A549 (cell line): ENCODE measurements around the gene USP6NL. TPM values are rescaled to one million over a fixed set of nuclear protein-coding genes. Genes with fewer than 3 reads are reported as not detected.

ENCODE experiments used
- ATAC-seq, 2 experiments: fragments of 200-7000 bp in 1 of 2; fragments of >200 bp in 1 of 2; cut with Nextera tagmentation in 1 of 2; cut with Tn5 transposase in 1 of 2; 3 replicates each; pipeline versions ENCODE4 v1.8.0 to v1.9.1; 2018 to 2020; ENCODE audit warnings: mild to moderate bottlenecking in 1 of 2, moderate library complexity in 1 of 2
- CTCF ChIA-PET: fragments of 300-600 bp; sonication (Branson Sonifier 250); formaldehyde crosslinking; extraction: SDS; loops from one replicate; lab custom pipeline; 2021; ENCODE audit warnings: antibody characterized with exemption, inconsistent platforms; lab: Yijun Ruan, JAX
- POLR2A ChIA-PET: fragments of 350-600 bp; formaldehyde crosslinking; extraction: SDS; loops from one replicate; lab custom pipeline; 2021; ENCODE audit warnings: antibody characterized with exemption, inconsistent platforms; lab: Yijun Ruan, JAX
- DNase-seq, 2 experiments: peaks; one replicate each; pipeline versions ENCODE4 v3.0.0 to v3.0.0-alpha.2; 2011 to 2016; ENCODE audit warnings: low read depth in 1 of 2, low spot score in 1 of 2
- FAIRE-seq: peaks from 2 replicates; lab custom pipeline; 2011; peaks lifted over from hg19 to GRCh38; lab: Jason Lieb, UNC
- H3K27ac ChIP-seq, 2 experiments: fragments of >200 bp; sonication (Bioruptor Twin); formaldehyde crosslinking; 3 replicates each; pipeline ENCODE4 v1.5.1; 2016 to 2017
- H3K4me1 ChIP-seq: fragments of >200 bp; sonication (Bioruptor Twin); formaldehyde crosslinking; 3 replicates; pipeline ENCODE4 v1.6.1; 2016
- H3K4me2 ChIP-seq: fragments of >200 bp; sonication (Bioruptor Twin); formaldehyde crosslinking; 3 replicates; pipeline ENCODE4 v1.6.1; 2016
- H3K4me3 ChIP-seq: fragments of >200 bp; sonication (Bioruptor Twin); formaldehyde crosslinking; 3 replicates; pipeline ENCODE4 v1.5.1; 2016
- H3K9me3 ChIP-seq: fragments of >200 bp; sonication (Bioruptor Twin); formaldehyde crosslinking; 3 replicates; pipeline ENCODE4 v1.6.1; 2016
- ATOH8 ChIP-seq: fragments of 250-450 bp; sonication (Bioruptor Pico); IDR thresholded peaks from 2 replicates; pipeline ENCODE4 v1.5.0; 2020; ENCODE audit warnings: low read depth, mild to moderate bottlenecking, moderate library complexity
- CBX2 ChIP-seq: fragments of 200-600 bp; sonication (generic); IDR thresholded peaks from 2 replicates; pipeline ENCODE4 v1.6.1; 2016; ENCODE audit warnings: low read depth, mild to moderate bottlenecking, borderline replicate concordance
- CBX8 ChIP-seq: fragments of 200-600 bp; sonication (generic); IDR thresholded peaks from 2 replicates; pipeline ENCODE4 v1.6.1; 2016
- CHD2 ChIP-seq: fragments of 150-350 bp; IDR thresholded peaks from 2 replicates; pipeline ENCODE4 v1.6.1; 2014; ENCODE audit warnings: low read length; ENCODE audit not compliant: partially characterized antibody
- EHMT2 ChIP-seq: fragments of 200-600 bp; sonication (generic); IDR thresholded peaks from 2 replicates; pipeline ENCODE4 v1.6.1; 2016; ENCODE audit warnings: antibody characterized with exemption, low read depth, mild to moderate bottlenecking, moderate library complexity
- ELK1 ChIP-seq: fragments of 150-350 bp; IDR thresholded peaks from 2 replicates; pipeline ENCODE4 v1.6.1; 2014; ENCODE audit warnings: low read depth, mild to moderate bottlenecking, low read length
- EP300 ChIP-seq, 2 experiments: fragments of >200 bp; sonication (Bioruptor Twin); formaldehyde crosslinking; IDR thresholded peaks; 2 replicates in 1 of 2; 3 replicates in 1 of 2; pipeline ENCODE4 v1.6.1; 2016 to 2017
- FOSB ChIP-seq: fragments of 250-450 bp; sonication (Bioruptor Pico); IDR thresholded peaks from 2 replicates; pipeline ENCODE4 v1.5.0; 2020; ENCODE audit warnings: mild to moderate bottlenecking, moderate library complexity
- FOSL2 ChIP-seq, 2 experiments: fragments of 450-650 bp in 1 of 2; fragments of >200 bp in 1 of 2; sonication (Bioruptor Twin) in 1 of 2; formaldehyde crosslinking; IDR thresholded peaks; 2 replicates each; pipeline versions ENCODE4 v1.5.0 to v1.6.1; 2016 to 2020; ENCODE audit warnings: mild to moderate bottlenecking in 1 of 2, moderate library complexity in 1 of 2
- FOXS1 ChIP-seq: fragments of 250-450 bp; sonication (Bioruptor Pico); IDR thresholded peaks from 2 replicates; pipeline ENCODE4 v1.5.0; 2020; ENCODE audit warnings: mild to moderate bottlenecking, moderate library complexity
- GATA3 ChIP-seq: IDR thresholded peaks from 2 replicates; pipeline ENCODE4 v1.6.1; 2012; ENCODE audit warnings: borderline replicate concordance
- HDAC2 ChIP-seq: fragments of 200-600 bp; sonication (generic); IDR thresholded peaks from 2 replicates; pipeline ENCODE4 v1.6.1; 2016
- HOXB5 ChIP-seq: fragments of 250-450 bp; sonication (Bioruptor Pico); IDR thresholded peaks from 2 replicates; pipeline ENCODE4 v1.5.0; 2020; ENCODE audit warnings: mild to moderate bottlenecking, moderate library complexity
- JUN ChIP-seq, 2 experiments: fragments of >200 bp; sonication (Bioruptor Twin); formaldehyde crosslinking; IDR thresholded peaks; 2 replicates in 1 of 2; 3 replicates in 1 of 2; pipeline ENCODE4 v1.6.1; 2016 to 2017
- KDM1A ChIP-seq: fragments of 200-600 bp; sonication (generic); IDR thresholded peaks from 2 replicates; pipeline ENCODE4 v1.6.1; 2016; ENCODE audit warnings: low read depth, mild to moderate bottlenecking
- KDM5A ChIP-seq: fragments of 200-600 bp; sonication (generic); IDR thresholded peaks from 2 replicates; pipeline ENCODE4 v1.6.1; 2016; ENCODE audit warnings: antibody characterized with exemption, mild to moderate bottlenecking
- MAFK ChIP-seq: fragments of 450-650 bp; IDR thresholded peaks from 2 replicates; pipeline ENCODE4 v1.6.1; 2014; ENCODE audit not compliant: partially characterized antibody
- MAX ChIP-seq: IDR thresholded peaks from 2 replicates; pipeline ENCODE4 v1.6.1; 2012
- MAZ ChIP-seq: fragments of 150-350 bp; IDR thresholded peaks from 2 replicates; pipeline ENCODE4 v1.6.1; 2014; ENCODE audit warnings: antibody characterized with exemption, low read depth, low read length, borderline replicate concordance
- MYC ChIP-seq: IDR thresholded peaks from 2 replicates; pipeline ENCODE4 v1.6.1; 2012; ENCODE audit warnings: mild to moderate bottlenecking, inconsistent platforms, low read length, improper control_type of control experiment, borderline replicate concordance
- NPAS2 ChIP-seq: fragments of 250-450 bp; sonication (Bioruptor Pico); IDR thresholded peaks from 2 replicates; pipeline ENCODE4 v1.8.0; 2022; ENCODE audit warnings: mild to moderate bottlenecking, moderate library complexity, borderline replicate concordance
- NR3C1 ChIP-seq: fragments of >200 bp; sonication (Bioruptor Twin); formaldehyde crosslinking; IDR thresholded peaks from 3 replicates; pipeline ENCODE4 v1.6.1; 2017
- RFX5 ChIP-seq: fragments of 450-650 bp; IDR thresholded peaks from 2 replicates; pipeline ENCODE4 v1.7.1; 2014; ENCODE audit warnings: antibody characterized with exemption, mild to moderate bottlenecking, moderate library complexity
- RNF2 ChIP-seq: fragments of 200-600 bp; sonication (generic); IDR thresholded peaks from 2 replicates; pipeline ENCODE4 v1.6.1; 2016; ENCODE audit warnings: low read depth, mild to moderate bottlenecking, antibody characterized with exemption, moderate library complexity, borderline replicate concordance
- SMC3 ChIP-seq: fragments of >200 bp; sonication (Bioruptor Twin); formaldehyde crosslinking; IDR thresholded peaks from 3 replicates; pipeline ENCODE4 v1.6.1; 2018; ENCODE audit warnings: inconsistent platforms
- SREBF2 ChIP-seq: fragments of 450-650 bp; IDR thresholded peaks from 2 replicates; pipeline ENCODE4 v1.6.1; 2014; ENCODE audit warnings: mild to moderate bottlenecking, moderate library complexity
- USF2 ChIP-seq: fragments of 450-650 bp; IDR thresholded peaks from 2 replicates; pipeline ENCODE4 v1.6.1; 2014; ENCODE audit warnings: antibody characterized with exemption
- ZFP36 ChIP-seq: fragments of 450-650 bp; IDR thresholded peaks from 2 replicates; pipeline ENCODE4 v1.6.1; 2014; ENCODE audit warnings: borderline replicate concordance; ENCODE audit not compliant: partially characterized antibody
- ZSCAN20 ChIP-seq: fragments of 250-450 bp; sonication (Bioruptor Pico); IDR thresholded peaks from 2 replicates; pipeline ENCODE4 v1.8.0; 2022; ENCODE audit warnings: mild to moderate bottlenecking, moderate library complexity
- WGBS: methylation state at CpG from one replicate; pipeline ENCODE4 v1.1.6; 2017; ENCODE audit errors: missing lambda C conversion rate; 5-methylcytosine and 5-hydroxymethylcytosine counted together
- polyA plus RNA-seq, 4 experiments: library from polyadenylated mRNA; depleted of rRNA in 3 of 4; stranded (reverse); fragments of >200 nt; fragmentation: RNase III in 1 of 4; extraction: RNeasy Plus Mini Kit Qiagen cat#74134 plus additional on column Dnase treatment in 1 of 4; gene quantifications; 2 replicates in 3 of 4; 3 replicates in 1 of 4; pipeline ENCODE4 v1.2.3, GENCODE V29; 2011 to 2017

USP6NL gene
- polyA plus RNA-seq, 2 of the 4 experiments (the other 2 are of a cell fraction), result 10.6 to 18.2 TPM

GRCh38 chr10:11569471-11569870, 42.0 kb downstream of the USP6NL start:
- CTCF ChIA-PET, result interaction anchor here (0.6 to 1.0 kb wide), 2 partner anchors 9 to 41 kb away, joined by 3 read pairs; no protein-coding TSS in a partner anchor
- Histone ChIP-seq H3K27ac (no peak overlapping the region), H3K4me2 (no peak overlapping the region), H3K4me3 (no peak overlapping the region)
- ATAC-seq (no peak), FAIRE-seq (no peak), DNase-seq (no peak)
- POLR2A ChIA-PET, result no interaction called here
- 94% methylated on average over 6 of the region's 6 CpGs for WGBS
- TF ChIP-seq CBX2 (no peak), NPAS2 (CRISPR knock-in tag) (no peak), SMC3 (no peak), MYC (no peak), FOSB (CRISPR knock-in tag) (no peak), MAZ (no peak), GATA3 (no peak), ZSCAN20 (CRISPR knock-in tag) (no peak), ATOH8 (no peak), FOXS1 (no peak), EHMT2 (no peak), MAFK (no peak), HDAC2 (no peak), SREBF2 (no peak), RFX5 (no peak), EP300 (IDR thresholded peaks at IDR 0.05) (no peak), CHD2 (no peak)
- TF ChIP-seq, all 56 proteins: peak for 0
- H3K9me3 ChIP-seq, result no peaks in the 10 kb centered on the region
- no peaks in the 10 kb centered on the region for H3K4me1 ChIP-seq

- no peak overlapping the region for H3K4me2 ChIP-seq
- no peaks in the 10 kb centered on the region for H3K9me3 ChIP-seq
- no peak overlapping the region for H3K4me3 ChIP-seq
- ChIA-PET POLR2A (no interaction called here), CTCF (no interaction called here)
- DNase-seq (no peak), ATAC-seq (no peak), FAIRE-seq (no peak)
- H3K4me1 ChIP-seq, result no peaks in the 10 kb centered on the region
- H3K27ac ChIP-seq, result no peak overlapping the region
- WGBS, result 82% methylated on average over 1 of the region's 1 CpG
- TF ChIP-seq KDM5A, result no peak
- TF ChIP-seq HOXB5, result no peak
- TF ChIP-seq CBX8, result no peak
- TF ChIP-seq MAX, result no peak
- TF ChIP-seq KDM1A, result no peak
- TF ChIP-seq FOXS1, result no peak
- TF ChIP-seq JUN (IDR thresholded peaks at IDR 0.05), result no peak
- TF ChIP-seq ELK1, result no peak
- no peak for TF ChIP-seq GATA3
- no peak for TF ChIP-seq ZFP36
- TF ChIP-seq FOSL2 (IDR thresholded peaks at IDR 0.05), result no peak
- no peak for TF ChIP-seq FOSL2 (CRISPR knock-in tag; IDR thresholded peaks at IDR 0.05)
- no peak for TF ChIP-seq ZSCAN20 (CRISPR knock-in tag)
- TF ChIP-seq MYC, result no peak
- no peak for TF ChIP-seq MAZ
- no peak for TF ChIP-seq CHD2
- TF ChIP-seq RNF2, result no peak
- TF ChIP-seq NR3C1, result no peak
- no peak for TF ChIP-seq USF2
Observed at GRCh38 chr10:11568578-11568977, 42.9 kb downstream of the USP6NL start.
